Ramos (cell line): Measurements from ENCODE around the gene MAPK8IP1.
"Not testable (repeated sequence)": the region's sequence is repeated elsewhere in the genome, so short reads cannot be mapped to it uniquely, and the experiment has no call there.

Experiments
- in situ Hi-C: fragments of 300-500 bp; cut with MboI; formaldehyde crosslinking; loops from one replicate; pipeline ENCODE4 v1.14.3; 2022; ENCODE audit warnings: low sequenced_read_pairs; ENCODE audit not compliant: unreplicated experiment

The MAPK8IP1 gene

DNA sequence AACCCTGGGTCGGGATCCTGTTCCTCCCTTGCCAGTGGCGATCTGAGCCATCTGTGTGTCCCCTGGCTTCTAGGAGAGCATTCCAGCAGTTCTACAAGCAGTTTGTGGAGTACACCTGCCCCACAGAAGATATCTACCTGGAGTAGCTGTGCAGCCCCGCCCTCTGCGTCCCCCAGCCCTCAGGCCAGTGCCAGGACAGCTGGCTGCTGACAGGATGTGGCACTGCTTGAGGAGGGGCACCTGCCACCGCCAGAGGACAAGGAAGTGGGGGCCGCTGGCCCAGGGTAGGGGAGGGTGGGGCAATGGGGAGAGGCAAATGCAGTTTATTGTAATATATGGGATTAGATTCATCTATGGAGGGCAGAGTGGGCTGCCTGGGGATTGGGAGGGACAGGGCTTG is 20.1 kb downstream of the MAPK8IP1 start:
- in situ Hi-C loops = not testable (repeated sequence)

DNA sequence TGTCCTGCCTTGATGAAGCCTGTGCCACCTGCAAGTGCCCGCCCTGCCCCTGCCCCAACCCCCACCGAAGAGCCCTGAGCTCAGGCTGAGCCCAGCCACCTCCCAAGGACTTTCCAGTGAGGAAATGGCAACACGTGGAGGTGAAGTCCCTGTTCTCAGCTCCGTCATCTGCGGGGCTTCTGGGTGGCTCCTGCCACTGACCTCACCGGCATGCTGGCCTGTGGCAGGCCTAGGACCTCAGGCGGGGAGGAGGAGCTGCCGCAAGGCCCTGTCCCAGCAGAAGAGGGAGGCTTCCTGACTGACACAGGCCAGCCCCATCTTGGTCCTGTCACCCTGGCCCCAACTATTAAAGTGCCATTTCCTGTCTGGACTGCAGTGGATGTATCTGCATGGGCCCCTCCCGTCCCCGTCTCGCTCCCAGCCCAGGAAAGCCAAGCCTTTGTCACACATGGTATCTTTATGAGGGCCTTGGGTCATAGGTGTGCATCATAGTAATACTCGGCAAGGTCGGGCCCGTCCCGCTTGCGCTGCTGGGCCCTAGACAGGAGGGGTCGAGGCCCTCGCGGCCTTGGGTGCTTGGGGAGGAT is 20.7 kb downstream of the MAPK8IP1 start:
- in situ Hi-C loops = no loop called here

DNA sequence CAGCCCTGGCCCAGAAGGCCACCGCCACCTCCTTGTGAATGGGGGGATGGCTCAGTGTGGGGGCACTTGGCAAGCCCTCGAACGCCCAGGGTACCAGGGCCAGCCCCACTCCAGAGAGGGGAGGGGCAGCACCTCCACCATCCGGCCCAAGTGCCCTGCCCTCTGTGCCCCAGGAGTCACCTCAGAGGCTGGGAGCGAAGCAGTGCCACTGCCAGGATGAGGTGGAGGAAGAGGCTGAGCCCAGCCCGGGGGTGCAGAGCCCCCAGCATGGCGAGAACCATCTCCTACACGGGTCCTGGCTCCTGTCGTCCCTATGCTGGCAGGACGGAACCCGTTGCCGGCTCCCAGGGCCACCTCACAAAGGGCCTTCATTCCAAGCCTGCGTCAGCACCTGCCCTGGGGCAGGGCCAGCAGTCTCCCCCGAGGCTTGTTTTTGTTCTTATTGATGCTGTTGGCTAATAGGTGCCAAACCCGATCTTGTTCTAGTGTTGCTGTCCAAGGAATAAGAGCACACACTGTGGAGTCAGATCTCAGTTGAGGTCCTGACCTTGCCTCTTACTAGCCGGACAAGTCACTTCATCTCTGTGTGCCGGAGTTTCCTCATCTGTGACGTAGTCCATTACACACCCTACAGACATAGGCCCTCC is 21.6 kb downstream of the MAPK8IP1 start, which contains the start of gene FREY1:
TSS of gene FREY1 (minus strand) at position 307 of the 647 bp plus-strand sequence. CDS start at position 281, 26 bp downstream.
- in situ Hi-C loops = no loop called here

DNA sequence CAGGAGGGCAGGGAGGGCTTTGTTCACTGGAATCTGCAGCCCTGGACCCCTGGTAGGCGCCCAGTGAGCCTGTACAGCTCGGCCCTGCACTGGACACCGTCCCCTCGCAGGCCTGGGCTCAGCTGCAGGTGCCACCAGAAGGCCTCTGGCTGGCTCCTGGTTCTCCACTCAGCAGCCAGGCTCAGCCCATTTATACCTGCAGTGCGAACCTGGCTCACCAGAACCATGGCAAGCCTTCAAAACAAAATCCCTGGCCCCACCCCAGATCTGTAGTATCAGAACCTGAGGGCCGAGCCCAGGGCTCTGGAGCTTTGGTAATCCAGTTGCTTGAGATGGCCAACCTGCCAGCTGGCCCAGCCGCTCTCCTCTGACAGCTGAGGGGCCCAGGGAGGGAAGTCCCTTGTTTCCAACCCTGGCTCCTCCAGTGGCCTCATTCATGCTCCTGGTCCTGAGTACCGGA is 22.5 kb downstream of the MAPK8IP1 start:
- in situ Hi-C loops = no loop called here

DNA sequence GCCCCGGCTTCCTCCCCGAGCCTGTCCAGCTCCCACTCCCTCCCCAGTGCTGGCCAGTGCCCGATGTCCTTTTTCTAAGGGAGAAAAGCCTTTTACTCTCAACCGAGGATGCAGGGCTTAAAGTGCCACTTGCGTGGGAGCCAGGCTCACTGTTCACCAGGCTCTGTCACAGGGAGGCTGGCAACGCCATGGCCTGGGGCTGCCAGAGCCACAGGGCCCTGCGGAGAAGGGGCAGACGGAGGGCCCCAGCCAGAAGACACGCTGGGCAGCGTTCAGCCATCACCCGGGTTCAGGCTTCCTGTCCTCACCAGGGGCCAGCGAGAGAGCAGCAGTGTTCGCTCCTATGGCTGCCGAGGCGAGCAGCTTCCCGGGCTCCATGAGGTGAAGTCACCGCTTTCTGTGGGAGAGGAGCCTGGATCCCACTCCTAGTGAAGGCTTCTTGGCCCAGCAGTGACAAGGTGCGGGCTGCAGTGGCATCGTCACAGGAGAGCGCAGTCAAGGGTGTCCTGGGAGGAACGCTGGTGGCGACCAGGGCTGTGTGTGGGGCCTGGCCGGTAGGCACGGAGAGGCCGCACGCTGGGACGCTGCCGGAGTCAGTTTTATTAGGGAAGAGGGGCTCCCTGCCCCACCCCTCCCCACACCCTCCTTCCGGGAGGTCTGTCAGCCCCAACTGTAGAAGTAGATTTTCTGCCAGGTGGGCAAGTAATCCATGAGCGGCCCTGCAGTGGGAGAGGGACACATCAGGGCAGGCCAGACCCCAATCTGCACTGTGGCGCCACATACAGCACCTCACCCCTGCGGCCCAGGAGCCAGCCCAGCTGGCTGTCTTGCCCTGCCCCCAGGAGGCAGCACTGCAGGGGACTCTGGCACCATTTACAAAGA is 24.4 kb downstream of the MAPK8IP1 start:
- in situ Hi-C loops = no loop called here

DNA sequence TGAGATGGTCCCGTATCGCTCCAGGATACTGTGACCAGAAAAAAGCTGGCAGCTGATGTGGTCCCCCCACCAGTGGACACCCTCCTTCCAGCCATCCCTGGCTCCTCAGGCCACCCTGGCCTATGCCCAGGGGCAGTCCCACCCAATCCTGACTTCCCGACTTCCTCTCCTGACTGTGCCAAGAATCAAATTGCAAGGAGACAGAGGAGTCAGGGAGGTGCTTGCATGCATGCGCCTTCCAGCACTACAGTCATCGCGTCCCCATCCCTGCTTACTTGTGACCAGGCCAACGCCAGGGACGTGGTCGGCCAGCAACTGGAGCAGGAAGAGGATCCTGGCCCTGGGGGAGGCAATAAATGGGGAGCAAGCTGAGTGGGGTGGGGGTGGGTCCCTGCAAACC is 25.2 kb downstream of the MAPK8IP1 start:
- in situ Hi-C loops = no loop called here

DNA sequence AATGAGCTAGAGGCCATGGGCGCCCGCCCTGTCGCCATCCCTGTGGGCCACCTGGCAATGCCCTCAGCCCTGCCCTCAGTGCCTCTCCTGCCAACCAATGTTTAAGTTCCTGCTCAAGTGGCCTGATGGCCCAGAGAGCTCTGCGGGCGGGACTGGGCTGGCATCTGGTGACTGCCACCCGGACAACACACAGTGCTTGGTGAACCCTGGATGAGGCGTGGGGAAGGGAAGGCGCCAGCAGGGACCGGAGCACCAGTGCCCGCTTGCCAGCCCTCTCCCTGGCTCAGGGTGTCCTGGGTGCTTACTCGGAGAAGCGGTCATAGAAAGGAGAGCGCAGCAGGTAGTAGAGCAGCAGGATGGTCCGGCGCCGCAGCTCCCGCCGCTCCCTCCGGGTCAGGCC is 28.1 kb downstream of the MAPK8IP1 start:
- in situ Hi-C loops = no loop called here

DNA sequence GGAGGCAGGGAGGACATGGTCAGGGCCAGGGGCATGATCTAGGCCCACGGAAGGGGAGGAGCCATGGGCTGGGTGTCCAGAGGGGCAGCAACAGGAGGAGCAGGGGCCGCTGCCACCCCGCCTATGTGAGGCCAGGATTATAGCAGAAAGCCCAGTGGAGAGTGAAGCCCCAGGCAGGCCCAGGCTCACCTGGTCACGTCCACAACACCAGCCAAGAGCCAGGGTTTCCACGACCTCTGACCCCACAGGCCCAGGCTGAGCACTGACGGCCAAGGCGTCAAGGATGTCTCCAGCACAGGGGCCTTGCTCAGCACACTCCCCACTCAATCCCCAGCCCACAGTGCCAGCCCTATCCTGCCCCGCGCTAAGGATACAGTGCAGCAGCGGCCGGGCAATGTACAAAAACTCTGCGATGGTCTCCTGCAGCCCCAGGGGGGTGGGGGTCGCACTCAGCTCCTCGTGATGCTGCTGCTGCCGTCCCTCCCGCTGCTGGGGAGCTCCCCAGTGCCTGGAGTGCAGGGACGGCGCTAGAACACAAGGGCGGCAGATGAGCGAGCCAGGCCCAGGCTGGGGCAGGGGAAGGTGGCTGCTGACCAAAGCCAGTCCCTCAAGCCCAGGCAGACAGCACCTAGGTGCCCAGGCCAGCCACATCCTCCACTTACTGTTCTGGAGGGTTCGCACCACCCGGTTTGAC is 28.6 kb downstream of the MAPK8IP1 start:
- in situ Hi-C loops = no loop called here

DNA sequence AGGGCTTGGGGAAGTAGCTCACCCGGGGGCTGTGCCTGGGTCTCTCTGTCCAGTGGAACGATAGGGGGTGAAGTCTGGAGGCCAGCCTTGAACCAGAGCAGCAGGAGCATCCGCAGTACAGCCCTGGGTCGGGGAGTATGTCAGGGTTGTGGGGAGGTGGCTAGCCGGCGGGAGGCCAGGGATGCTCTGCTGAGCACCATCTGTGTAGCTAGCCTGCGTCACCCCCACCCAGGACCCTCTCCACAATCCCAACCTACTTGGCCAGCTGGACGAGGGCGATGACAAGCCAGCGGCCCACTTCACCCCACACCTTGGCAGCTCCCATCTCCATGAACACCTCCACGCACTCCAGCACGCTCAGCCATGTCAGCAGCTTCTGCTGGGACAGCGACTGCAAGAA is 30.0 kb downstream of the MAPK8IP1 start:
- in situ Hi-C loops = no loop called here

DNA sequence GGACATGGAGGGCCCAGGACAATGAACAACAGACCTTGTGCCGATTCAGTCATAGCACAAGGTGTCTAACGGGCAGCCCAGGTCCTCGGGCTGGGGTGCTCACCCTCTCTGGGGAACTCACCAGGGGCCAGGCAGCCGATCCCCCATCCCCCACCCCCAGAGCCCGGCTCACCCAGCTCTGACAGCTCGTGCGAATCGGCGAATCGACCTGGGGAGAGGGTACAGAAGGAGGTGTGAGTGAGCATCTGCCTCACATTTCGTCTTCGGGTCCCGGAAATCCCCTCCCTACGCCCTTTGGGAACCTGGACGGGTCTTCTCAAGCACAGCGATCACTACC is 31.8 kb downstream of the MAPK8IP1 start:
- in situ Hi-C loops = no loop called here

DNA sequence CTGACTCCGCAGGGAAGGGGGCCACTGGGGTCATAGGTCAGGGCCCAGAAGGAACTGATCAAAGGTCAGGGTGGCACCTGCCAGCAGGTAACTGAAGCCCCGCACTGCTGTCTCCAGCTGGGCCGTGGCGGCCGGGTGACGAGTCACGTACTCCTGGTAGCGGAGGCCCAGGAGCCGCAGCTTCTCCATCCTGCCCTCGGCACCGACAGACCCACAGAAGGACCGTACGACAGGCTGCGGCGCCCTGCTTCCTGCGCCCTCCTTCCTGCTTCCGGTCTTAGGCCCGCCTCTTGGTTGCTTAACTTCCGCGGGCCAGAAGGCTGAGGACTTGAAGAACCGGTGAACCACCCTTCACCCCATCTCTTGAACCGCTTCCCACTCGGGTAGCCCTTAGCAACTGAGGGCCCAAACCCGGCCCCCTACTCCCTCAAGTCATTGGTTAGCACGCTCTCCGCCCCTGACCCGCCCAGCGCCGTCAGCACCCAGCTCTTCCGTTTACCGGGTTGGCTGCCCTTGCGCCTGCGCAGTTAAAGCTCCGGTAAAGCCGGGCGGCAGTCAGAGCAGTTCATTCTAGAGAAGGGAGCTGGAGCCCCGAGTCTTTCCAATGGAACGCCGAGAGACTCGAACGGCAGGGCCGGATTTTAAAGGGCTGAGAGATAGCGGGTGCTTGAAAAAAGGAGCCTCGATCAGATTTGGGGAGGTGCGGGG is 32.3 kb downstream of the MAPK8IP1 start, which contains the start of gene PEX16:
TSS of gene PEX16 (minus strand) at position 255 of the 708 bp plus-strand sequence. CDS start at position 189, 66 bp downstream.
- in situ Hi-C loops = no loop called here

DNA sequence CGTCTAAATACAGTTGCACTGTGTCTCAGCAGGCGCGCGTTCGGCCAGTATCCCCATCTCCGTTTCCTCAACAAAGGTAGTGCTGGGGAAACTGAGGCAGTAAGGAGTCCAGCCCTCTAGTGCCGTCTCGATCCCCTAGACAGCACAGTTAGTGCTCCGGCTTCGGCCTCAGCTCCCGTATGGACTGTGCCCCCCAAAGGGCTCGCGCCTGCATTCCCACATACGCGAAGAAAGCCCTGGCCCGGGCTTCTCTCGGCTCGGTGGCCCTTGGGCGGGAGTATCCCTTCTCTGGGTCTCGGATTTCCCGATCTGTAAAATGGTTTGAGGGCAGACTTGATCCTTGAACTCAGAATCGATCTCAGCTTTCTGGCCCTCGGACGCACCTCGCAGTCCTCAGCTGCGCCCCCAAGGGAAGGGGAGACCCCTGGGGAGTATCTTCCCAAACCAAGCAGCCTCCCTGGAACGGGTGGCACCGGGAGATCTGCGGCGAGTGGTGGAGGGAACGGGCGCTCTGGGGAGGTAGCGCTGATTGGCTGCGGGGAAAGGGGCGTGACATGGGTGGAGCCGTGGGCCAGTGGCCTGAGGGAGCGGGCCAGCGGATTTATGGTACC is 33.0 kb downstream of the MAPK8IP1 start:
- in situ Hi-C loops = no loop called here

DNA sequence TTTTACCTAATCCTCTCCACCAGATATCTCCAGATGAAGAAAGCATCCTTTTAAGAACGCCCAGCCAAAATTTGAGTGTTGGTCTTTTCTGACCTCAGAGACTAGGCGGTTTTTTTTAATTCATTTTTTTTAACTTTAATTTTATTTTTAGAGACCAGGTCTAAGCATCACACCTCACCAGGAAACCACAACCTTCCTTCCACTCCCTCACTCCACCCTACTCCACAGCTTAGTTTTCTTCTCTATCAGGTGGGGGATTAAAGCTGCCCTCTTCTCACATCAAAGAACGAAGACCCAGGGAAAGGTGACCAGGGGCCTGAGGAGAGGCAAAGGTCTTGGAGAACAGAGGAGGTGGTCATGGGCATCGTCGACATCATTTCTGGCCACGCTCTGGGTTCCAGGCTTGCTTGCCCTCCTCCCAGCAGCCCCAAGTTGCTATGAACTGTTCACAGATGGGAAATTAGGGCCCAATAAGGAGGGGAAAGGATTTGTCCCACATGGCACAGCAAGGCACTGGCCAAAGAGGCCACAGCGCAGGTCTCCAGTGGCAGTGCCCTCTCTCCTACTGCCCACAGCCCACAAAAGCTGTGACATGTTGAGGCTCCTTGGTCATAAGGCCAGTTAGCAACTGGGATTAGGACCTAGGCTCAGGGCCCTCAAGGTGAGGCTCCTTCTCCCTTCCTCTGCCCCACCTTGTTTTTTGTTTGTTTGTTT is 33.7 kb downstream of the MAPK8IP1 start:
- in situ Hi-C loops = no loop called here

DNA sequence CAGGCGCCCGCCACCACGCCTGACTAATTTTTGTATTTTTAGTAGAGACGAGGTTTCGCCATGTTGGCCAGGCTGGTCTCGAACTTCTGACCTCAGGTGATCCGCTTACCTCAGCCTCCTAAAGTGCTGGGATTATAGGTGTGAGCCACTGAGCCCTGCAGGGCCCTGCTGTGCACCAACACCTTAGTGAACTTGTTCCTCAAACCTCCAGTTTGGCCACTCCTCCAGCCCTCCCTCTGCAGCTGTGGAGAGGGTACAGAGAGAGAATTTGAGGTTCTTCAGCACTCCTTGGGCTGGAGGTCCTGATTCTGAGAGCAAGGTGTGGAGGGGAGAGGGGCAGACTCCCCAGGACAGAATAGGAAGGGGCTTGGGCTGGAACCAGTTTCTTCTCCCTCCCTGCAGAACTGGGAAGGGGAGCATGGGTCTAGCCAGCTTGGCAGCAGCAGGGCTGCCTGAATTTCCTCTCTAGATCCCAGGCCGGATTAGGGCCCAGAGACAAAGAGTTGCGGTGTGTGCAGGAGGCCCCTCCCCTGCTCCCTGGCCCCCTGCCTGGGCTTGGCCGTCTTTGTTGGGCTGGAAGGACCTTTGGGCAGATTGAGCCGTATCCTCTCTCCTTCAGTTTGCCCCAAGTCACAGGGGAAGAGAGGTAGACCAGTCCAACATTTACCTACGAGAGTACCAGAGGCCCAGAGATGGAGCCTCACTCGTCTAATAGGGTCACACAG is 34.5 kb downstream of the MAPK8IP1 start:
- in situ Hi-C loops = no loop called here

DNA sequence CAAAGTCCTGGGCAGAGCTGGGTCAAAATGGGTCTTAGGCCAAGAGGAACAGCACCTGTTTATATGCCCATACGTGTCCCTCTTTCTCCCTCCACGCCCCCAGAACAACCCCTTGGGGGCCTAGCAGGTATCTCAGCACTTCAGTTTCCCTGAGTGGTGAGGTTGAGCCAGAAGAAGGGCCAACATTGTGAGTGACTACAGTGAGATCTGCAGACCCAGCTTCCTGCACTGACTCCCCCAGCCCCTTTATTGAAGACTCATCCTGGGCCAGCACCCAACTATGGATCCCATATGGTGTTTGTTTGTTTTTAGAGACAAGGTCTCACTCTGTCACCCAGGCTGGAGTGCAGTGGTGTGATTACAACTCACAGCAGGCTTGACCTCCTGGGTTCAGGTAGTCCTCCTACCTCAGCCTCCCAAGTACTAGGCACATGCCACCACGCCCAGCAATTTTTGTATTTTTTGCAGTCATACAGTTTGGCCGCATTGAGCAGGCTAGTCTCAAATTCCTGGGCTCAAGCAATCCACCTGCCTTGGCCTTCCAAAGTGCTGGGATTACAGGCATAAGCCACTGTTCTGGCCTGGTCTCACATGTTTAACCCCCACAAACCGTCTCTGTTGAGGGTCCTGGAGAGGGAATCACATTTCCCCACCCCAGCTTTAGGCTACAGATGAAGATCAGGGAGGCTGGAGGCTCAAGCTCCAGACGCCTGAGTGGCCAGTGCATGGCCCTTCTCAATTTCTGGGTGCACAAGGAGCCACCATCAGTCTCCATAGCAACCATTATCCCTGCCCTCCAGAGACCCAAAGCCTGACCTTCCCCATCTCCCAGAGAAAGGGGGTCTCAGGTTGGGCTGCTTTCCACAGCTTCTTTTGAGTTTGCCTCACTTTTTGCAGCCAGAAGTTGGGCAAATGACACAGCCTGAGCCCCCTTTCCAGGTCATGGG is 35.4 kb downstream of the MAPK8IP1 start:
- in situ Hi-C loops = no loop called here

DNA sequence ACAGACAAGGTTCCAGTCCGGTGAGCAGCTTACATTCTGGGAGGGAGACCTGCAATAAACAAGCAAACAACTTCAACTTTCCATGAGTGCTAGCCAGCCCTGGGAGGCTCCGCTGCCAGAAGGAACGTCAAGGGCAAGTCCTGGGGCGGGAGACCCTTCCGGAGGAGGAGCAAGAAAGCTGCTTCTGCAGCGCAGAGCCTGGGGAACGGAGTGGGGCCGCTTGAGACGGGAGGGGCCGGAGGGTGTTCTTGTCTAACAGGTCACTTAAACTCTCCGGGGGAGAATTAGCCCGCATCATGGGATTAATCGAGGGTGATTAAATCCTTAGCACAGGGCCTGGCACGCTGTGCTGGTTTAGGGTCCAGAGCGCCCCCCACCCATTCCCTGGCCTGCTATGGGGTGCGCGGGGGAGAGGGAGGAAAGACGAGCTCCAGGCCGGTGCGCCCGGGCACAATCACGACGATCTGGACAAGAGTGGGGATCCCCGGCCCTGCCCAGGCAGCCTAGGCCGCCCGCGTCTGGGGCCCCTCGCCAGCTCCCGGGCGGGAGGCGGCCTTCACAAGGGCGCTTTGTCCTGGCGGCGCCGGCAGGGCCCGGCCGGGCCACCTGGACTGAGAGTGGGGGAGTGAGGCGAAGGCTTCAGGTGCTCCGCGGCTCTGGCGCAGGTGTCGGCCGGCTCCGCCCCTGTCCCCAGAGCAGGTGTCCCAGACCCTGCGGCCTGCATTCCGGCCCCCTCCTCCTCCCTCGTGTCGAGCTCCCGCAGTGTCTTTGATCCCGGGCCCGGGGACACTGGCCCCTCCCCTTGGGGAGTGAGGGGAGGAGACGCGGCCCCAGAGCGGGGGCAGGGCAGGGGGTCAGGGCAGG is 36.3 kb downstream of the MAPK8IP1 start:
- in situ Hi-C loops = no loop called here
